Embryonic facial prominence (tissue), 1 donor: ENCODE data around the gene PIGV.

Source experiments
- DNase-seq: peaks from one replicate; pipeline ENCODE4 v3.0.0-alpha.2; 2016; ENCODE audit errors: extremely low spot score

The PIGV gene

GRCh38 chr1:26774462-26774861, 13.3 kb upstream of the PIGV start:
- DNase-seq, result no peak

- DNase-seq, result no peak
Measured at GRCh38 chr1:26775666-26776065, 12.1 kb upstream of the PIGV start.

GRCh38 chr1:26779098-26779668, 8.6 kb upstream of the PIGV start:
- no peak for DNase-seq

GRCh38 chr1:26780344-26780957, 7.3 kb upstream of the PIGV start:
- no peak for DNase-seq

GRCh38 chr1:26781206-26781825, 6.4 kb upstream of the PIGV start:
- DNase-seq, result no peak

- DNase-seq, result no peak
Measured at GRCh38 chr1:26782521-26783212, 5.1 kb upstream of the PIGV start.

- no peak for DNase-seq
Measured at GRCh38 chr1:26783646-26784022, 4.1 kb upstream of the PIGV start.

GRCh38 chr1:26784023-26784871, 3.5 kb upstream of the PIGV start:
- DNase-seq, result no peak

GRCh38 chr1:26784886-26785285, 2.9 kb upstream of the PIGV start:
- DNase-seq, result no peak

GRCh38 chr1:26785611-26786436, 1.9 kb upstream of the PIGV start:
- DNase-seq, result no peak

GRCh38 chr1:26786437-26787380, 1.0 kb upstream of the PIGV start:
- DNase-seq, result no peak

GRCh38 chr1:26787381-26787705, 407 bp upstream of the PIGV start:
- DNase-seq, result no peak

- no peak for DNase-seq
Measured at GRCh38 chr1:26788515-26788785, 700 bp downstream of the PIGV start.

- DNase-seq, result peak; percentile 76
Measured at GRCh38 chr1:26788836-26789611, 1.3 kb downstream of the PIGV start.

GRCh38 chr1:26789612-26789865, 1.8 kb downstream of the PIGV start:
- DNase-seq, result no peak

GRCh38 chr1:26789931-26790330, 2.2 kb downstream of the PIGV start:
- DNase-seq, result no peak

GRCh38 chr1:26790551-26790953, 2.8 kb downstream of the PIGV start:
- DNase-seq, result no peak

GRCh38 chr1:26791148-26791547, 3.4 kb downstream of the PIGV start:
- no peak for DNase-seq

- no peak for DNase-seq
Measured at GRCh38 chr1:26791626-26792025, 3.9 kb downstream of the PIGV start.

- no peak for DNase-seq
Measured at GRCh38 chr1:26792924-26793323, 5.2 kb downstream of the PIGV start.
